Measurements from ENCODE around the gene SNRPA. TPM values are rescaled to one million over a fixed set of nuclear protein-coding genes. Genes with fewer than 3 reads are reported as not detected.

Gene SNRPA
- total RNA-seq, 1 experiment from 2014 or later, result 147 TPM

DNA sequence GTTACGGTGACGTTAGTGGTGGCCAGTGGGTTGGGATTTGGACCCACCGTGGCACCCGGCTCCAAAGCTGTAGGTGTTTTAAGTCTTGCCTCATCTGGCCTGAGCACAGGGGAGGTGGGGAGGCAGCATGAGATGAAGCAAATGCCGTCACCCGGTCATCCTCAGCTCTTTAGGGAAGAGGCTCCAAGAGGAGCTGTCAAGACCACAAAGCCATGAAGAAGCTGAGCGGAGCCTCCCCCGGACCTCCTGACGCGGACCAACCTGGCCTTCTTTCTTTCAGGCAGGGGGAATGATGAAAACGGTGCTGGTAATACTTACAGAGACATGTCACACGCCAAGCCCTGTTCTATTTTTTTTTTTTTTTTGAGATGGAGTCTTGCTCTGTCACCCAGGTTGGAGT is 8.1 kb upstream of the SNRPA start:
- Histone ChIP-seq H3K27me3 (ENCODE audit: insufficient read depth, low read depth) (no peaks in the 10 kb centered on the region), H3K36me3 (ENCODE audit: low read depth) (peaks cover 5% of the 10 kb centered on the region; the same call in 1 of the 2 replicates), H4K20me1 (ENCODE audit: insufficient read depth) (no peaks in the 10 kb centered on the region; the same call in 1 of the 2 replicates), H3K27ac (no peak overlapping the region), H3K4me2 (no peak overlapping the region), H3K4me3 (no peak overlapping the region), H3K4me1 (replicated peaks; ENCODE audit: insufficient read depth) (0 out of 2 replicates have a peak, but pooled peaks cover 6% of the 10 kb centered on the region), H3K9me2 (ENCODE audit: insufficient read depth) (no peaks in the 10 kb centered on the region), H2AFZ (no peak overlapping the region), H3F3A (ENCODE audit: insufficient read depth, low read depth) (peaks cover 33% of the 10 kb centered on the region), H3K9me3 (ENCODE audit: insufficient read depth, low read depth) (no peaks in the 10 kb centered on the region), H3K79me2 (ENCODE audit: low read depth) (no peaks in the 10 kb centered on the region)
- no TSS peak for BruUV-seq (replicated peaks)
- TF ChIP-seq EZH2 (IDR thresholded peaks at IDR 0.05; ENCODE audit: low read depth) (no peak), CTCF (conservative IDR thresholded peaks at IDR 0.05) (no peak)
- intact Hi-C loops (cut with micrococcal nuclease; ENCODE audit: unreplicated experiment), result no loop called here
- DNase-seq, result no peak
- ChIA-PET CTCF (no interaction called here), POLR2A (ENCODE audit: unreplicated experiment) (no interaction called here)

- no peaks in the 10 kb centered on the region for H3K27me3 ChIP-seq (ENCODE audit: insufficient read depth, low read depth)
- peaks cover under 1% of the 10 kb centered on the region; the same call in 1 of the 2 replicates for H3K36me3 ChIP-seq (ENCODE audit: low read depth)
- H2AFZ ChIP-seq, result no peak overlapping the region
- ChIA-PET CTCF (no interaction called here), POLR2A (ENCODE audit: unreplicated experiment) (interaction anchor here (0.6 kb wide), 1 partner anchor 53 kb away, joined by 3 read pairs; the partner anchor contains the start of gene NUMBL)
- no peaks in the 10 kb centered on the region for H3K9me3 ChIP-seq (ENCODE audit: insufficient read depth, low read depth)
- TF ChIP-seq CTCF (conservative IDR thresholded peaks at IDR 0.05) (no peak), EZH2 (IDR thresholded peaks at IDR 0.05; ENCODE audit: low read depth) (no peak)
- H3K4me3 ChIP-seq, result no peak overlapping the region
- H3K4me1 ChIP-seq (replicated peaks; ENCODE audit: insufficient read depth), result peaks cover 13% of the 10 kb centered on the region
- H3K4me2 ChIP-seq, result no peak overlapping the region
- no peak overlapping the region for H3K27ac ChIP-seq
- no peaks in the 10 kb centered on the region; the same call in 1 of the 2 replicates for H4K20me1 ChIP-seq (ENCODE audit: insufficient read depth)
- BruUV-seq (replicated peaks), result no TSS peak
- no peak for DNase-seq
- no peaks in the 10 kb centered on the region for H3K9me2 ChIP-seq (ENCODE audit: insufficient read depth)
- peaks cover 4% of the 10 kb centered on the region for H3K79me2 ChIP-seq (ENCODE audit: low read depth)
- intact Hi-C loops (cut with micrococcal nuclease; ENCODE audit: unreplicated experiment), result no loop called here
- peaks cover 28% of the 10 kb centered on the region for H3F3A ChIP-seq (ENCODE audit: insufficient read depth, low read depth)
These were observed 7.1 kb upstream of the SNRPA start for GRCh38 chr19:40743926-40744325.

DNA sequence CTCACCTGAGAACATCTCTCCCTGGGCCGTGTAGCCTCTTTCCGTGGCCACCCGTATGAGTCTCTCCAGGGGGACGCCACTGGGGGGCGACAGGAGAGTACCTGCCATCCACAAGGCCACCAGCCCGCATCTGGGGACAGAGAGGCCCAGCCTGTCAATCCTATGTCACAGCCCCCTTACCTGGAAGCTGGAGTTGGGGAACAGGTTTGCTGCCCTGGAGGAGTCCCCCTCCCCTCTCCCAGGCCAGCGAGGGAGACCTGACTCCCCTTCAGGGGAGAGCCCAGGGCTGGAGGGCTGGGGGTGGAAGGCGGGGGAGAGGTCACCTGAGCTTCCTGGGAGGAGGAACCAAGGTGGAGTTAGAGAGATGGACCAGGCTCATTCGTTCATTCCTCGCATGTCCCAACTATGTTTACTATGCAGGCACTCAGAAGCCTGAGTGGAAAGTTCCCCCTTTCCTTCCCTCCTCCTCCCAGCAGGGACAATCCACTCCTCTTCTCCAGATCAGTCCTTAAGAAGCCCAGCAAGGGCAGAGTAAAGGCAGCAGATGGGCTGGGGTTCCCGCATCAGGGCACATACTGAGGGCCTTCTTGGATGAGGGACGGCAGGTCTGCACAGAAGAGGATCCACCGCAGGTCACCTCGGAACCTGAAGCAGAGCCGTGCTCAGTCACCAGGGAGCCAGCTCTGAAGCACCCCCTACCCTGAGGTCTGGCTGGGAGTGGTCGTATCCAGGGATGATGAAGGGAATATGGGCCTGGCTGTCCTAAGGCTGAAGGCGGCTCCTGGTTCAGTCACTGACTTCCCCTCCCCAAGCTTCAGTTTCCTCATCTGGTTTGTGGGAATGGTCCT is 6.2 kb upstream of the SNRPA start:
- no peak overlapping the region for H3K27ac ChIP-seq
- no peaks in the 10 kb centered on the region for H3K36me3 ChIP-seq (ENCODE audit: low read depth)
- no TSS peak for BruUV-seq (replicated peaks)
- H3K79me2 ChIP-seq (ENCODE audit: low read depth), result peaks cover 11% of the 10 kb centered on the region
- no peak overlapping the region for H3K4me2 ChIP-seq
- intact Hi-C loops (cut with micrococcal nuclease; ENCODE audit: unreplicated experiment), result no loop called here
- H2AFZ ChIP-seq, result no peak overlapping the region
- H4K20me1 ChIP-seq (ENCODE audit: insufficient read depth), result no peaks in the 10 kb centered on the region; the same call in 1 of the 2 replicates
- no peak overlapping the region for H3K4me3 ChIP-seq
- H3K27me3 ChIP-seq (ENCODE audit: insufficient read depth, low read depth), result no peaks in the 10 kb centered on the region
- no peak for TF ChIP-seq CTCF (conservative IDR thresholded peaks at IDR 0.05)
- no peak for TF ChIP-seq EZH2 (IDR thresholded peaks at IDR 0.05; ENCODE audit: low read depth)
- POLR2A ChIA-PET (ENCODE audit: unreplicated experiment), result interaction anchor here (0.6 kb wide), 3 partner anchors 26 to 697 kb away, joined by 3 to 4 read pairs (median 3); partner anchors contain the start of gene NUMBL
- peaks cover 24% of the 10 kb centered on the region for H3F3A ChIP-seq (ENCODE audit: insufficient read depth, low read depth)
- no peaks in the 10 kb centered on the region for H3K9me3 ChIP-seq (ENCODE audit: insufficient read depth, low read depth)
- H3K4me1 ChIP-seq (replicated peaks; ENCODE audit: insufficient read depth), result peaks cover 22% of the 10 kb centered on the region
- CTCF ChIA-PET, result no interaction called here
- H3K9me2 ChIP-seq (ENCODE audit: insufficient read depth), result no peaks in the 10 kb centered on the region
- DNase-seq, result no peak
